HG03354 (cell line): ENCODE measurements around the gene MICAL1.

ENCODE experiments used
- ATAC-seq: cut with Tn5 transposase; IDR thresholded peaks from one replicate; pipeline ENCODE4 v1.9.1; 2021; ENCODE audit warnings: mild to moderate bottlenecking; ENCODE audit not compliant: unreplicated experiment, poor library complexity, severe bottlenecking

MICAL1 gene

GRCh38 chr6:109455437-109456110, at the start of gene MICAL1:
Gene MICAL1 (minus strand): TSS chr6:109455772. CDS start chr6:109454196, 1,576 bp downstream.
- ATAC-seq: peak; percentile 67

GRCh38 chr6:109503327-109504224, 48.0 kb upstream of the MICAL1 start:
- ATAC-seq: no peak

- no peak for ATAC-seq
These were observed 43.4 kb upstream of the MICAL1 start for GRCh38 chr6:109498936-109499335.

GRCh38 chr6:109498052-109498451, 42.5 kb upstream of the MICAL1 start:
- ATAC-seq: no peak

- no peak for ATAC-seq
These were observed 40.6 kb upstream of the MICAL1 start for GRCh38 chr6:109496036-109496772.

GRCh38 chr6:109493865-109494264, 38.3 kb upstream of the MICAL1 start:
- no peak for ATAC-seq

- no peak for ATAC-seq
These were observed 35.8 kb upstream of the MICAL1 start for GRCh38 chr6:109491207-109491938.

- ATAC-seq: no peak
These were observed 35.1 kb upstream of the MICAL1 start for GRCh38 chr6:109490713-109491112.

GRCh38 chr6:109488001-109488400, 32.4 kb upstream of the MICAL1 start:
- ATAC-seq: no peak

- no peak for ATAC-seq
These were observed 30.5 kb upstream of the MICAL1 start for GRCh38 chr6:109486068-109486467.

GRCh38 chr6:109485266-109485935, 29.8 kb upstream of the MICAL1 start:
- ATAC-seq: no peak

GRCh38 chr6:109484122-109484521, 28.6 kb upstream of the MICAL1 start:
- no peak for ATAC-seq

- ATAC-seq: peak; percentile 9
These were observed 28.1 kb upstream of the MICAL1 start for GRCh38 chr6:109483735-109484057.

- ATAC-seq: peak; percentile 86
These were observed 27.5 kb upstream of the MICAL1 start, which contains the start of gene ZBTB24 for GRCh38 chr6:109482905-109483734. Gene ZBTB24 (minus strand): TSS chr6:109483219. CDS start chr6:109482026, 1,193 bp downstream.

- no peak for ATAC-seq
These were observed 25.5 kb upstream of the MICAL1 start for GRCh38 chr6:109480993-109481480.

- no peak for ATAC-seq
These were observed 23.5 kb upstream of the MICAL1 start for GRCh38 chr6:109478841-109479624.

GRCh38 chr6:109478222-109478805, 22.7 kb upstream of the MICAL1 start:
- ATAC-seq: no peak
